HG03457 (cell line): ENCODE data around the gene PI16.
"Not testable (repeated sequence)": the region's sequence is repeated elsewhere in the genome, so short reads cannot be mapped to it uniquely, and the experiment has no call there.

Experiments
- ATAC-seq: cut with Tn5 transposase; IDR thresholded peaks from one replicate; pipeline ENCODE4 v1.9.1; 2021; ENCODE audit warnings: moderate number of reproducible peaks; ENCODE audit not compliant: unreplicated experiment

The PI16 gene

DNA sequence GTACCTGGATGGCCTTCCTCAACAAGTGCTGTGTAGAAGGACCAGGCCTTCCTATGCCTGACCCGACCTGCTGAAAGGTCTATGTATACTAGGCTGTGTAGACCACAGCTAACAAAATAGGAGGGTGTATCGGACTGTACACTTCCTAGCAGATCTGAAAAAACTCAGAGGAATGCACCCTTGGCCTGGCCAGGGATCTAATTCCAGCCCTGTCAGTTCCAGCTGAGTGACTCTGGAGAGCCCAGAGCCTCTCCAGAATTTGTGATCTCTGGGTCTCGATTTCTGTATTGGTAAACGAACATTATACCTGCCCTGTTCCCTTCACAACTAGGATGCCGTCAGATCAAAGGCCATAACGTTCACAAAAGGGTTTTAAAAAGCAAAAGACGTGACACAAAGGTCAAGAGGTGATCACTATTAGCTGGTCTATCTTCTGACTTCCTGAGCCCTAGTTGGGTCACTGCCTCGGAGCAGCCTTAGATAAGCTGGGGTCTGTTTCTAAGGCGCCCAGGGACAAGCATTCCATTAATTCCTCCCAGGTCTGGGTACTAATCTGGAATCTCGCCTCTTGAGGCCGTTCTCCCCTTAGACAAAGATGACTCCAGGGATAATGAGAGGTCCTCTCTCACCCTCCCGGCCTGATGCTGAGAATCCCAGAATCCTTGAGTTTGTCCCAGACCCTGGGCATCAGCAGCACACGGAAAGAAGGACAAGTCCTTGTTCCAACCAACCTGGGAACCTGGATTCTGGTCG lies 17.6 kb downstream of the PI16 start:
- ATAC-seq = no peak

DNA sequence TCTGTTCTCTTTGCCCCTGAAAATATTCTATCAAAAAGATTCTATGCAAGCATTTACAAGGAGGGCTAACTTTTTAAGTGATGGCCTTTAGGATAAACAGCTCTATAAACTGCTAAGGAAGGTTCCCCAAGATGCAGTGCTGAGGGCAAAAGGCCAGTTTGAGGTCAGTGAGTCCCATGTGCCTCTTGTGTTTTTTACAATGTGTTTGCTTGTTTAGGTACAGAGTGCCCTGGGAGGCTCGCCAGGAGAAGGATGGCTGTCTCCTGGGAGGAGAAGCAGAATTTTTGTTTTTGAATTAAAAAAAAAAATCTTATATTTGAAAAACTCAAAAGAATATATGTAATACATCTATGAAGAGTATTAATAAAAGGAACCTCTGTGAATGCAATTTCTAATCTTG lies 18.7 kb downstream of the PI16 start:
- no peak for ATAC-seq

DNA sequence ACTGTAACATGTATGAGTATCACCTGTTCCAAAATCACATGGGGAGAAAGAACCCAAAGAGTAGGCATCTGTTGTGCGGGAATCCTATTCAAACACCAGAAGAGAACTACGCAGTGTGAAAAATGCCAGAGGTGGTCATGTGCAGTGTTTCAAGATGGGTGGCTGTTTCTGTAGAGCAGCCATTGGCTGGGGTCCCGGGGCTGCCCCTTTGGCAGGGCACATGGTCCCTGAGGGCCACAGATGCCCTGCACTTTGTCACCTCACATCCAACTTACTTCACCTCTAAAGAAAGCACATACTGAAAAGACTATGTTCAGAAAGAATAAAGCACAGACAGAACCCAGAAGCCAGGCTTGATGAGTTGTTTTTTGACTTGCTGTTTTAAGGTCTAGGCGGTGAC lies 19.1 kb downstream of the PI16 start:
- ATAC-seq = no peak

DNA sequence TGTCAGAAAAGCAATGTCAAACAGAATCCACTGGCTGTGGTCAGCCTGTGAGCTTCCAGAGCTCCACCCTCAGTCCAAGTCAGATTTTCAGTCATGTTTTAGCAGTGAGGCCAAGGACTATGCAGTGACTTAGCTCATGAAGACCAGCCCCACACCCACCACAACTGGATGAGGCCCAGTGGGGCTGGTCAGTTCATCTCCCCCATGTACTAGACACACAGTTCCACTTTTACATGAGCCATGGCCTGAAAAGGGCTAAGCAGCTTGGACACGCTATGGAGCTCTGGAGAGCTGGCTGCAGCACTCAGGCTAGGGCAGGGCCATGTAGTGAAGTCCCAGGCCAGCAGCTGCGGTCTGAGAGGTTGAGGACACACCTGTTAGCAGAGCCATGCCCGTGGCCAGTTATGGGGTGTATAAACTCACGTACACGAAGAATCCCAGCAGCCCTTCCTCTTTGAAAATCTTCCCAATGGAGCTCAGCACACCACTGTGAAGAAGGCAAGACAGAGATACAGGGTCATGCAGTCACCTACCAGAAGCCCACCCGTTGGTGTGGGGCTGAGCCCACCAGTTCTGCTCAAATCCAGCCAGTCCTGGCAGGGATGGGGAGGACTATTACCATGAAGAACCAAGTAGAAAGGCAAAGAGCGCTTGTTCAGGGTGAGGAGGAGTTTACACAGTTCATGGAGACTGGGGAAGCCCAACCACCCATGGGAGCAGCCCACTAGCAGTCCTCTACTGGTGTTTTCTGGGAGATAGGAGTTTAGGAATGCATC lies 20.9 kb downstream of the PI16 start:
- no peak for ATAC-seq

DNA sequence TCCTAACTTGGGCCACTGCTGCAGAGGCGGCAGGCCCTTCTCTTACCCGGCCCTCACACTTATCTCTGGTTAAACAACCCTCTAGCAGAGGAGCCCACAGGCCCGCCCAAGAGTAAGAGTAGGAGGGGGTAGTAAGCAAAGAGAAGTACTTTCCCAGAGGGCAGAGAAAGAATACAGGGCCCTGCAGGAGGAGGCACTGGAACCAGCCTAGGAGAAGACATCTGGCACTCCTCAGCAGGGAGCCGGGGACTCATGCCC lies 21.4 kb downstream of the PI16 start:
- no peak for ATAC-seq

DNA sequence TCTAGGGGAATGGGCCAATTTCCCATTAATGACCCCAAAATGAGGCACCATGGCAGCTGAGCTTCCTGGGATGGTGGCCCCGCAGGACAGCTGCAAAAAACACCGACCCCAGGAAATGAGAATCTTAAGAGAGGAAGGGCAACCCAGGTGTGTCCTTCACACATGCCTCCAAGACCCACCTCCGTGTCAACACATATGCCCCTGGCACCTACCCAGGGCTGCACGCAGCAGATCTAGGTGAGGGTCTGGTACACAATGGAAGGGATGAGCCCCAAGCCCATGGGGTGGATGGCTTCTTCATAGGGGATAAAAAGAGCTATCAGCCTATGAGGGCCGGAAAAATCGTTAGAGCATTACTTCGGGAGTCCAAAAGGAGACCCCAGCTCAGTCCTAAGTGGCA lies 22.0 kb downstream of the PI16 start:
- ATAC-seq = no peak

DNA sequence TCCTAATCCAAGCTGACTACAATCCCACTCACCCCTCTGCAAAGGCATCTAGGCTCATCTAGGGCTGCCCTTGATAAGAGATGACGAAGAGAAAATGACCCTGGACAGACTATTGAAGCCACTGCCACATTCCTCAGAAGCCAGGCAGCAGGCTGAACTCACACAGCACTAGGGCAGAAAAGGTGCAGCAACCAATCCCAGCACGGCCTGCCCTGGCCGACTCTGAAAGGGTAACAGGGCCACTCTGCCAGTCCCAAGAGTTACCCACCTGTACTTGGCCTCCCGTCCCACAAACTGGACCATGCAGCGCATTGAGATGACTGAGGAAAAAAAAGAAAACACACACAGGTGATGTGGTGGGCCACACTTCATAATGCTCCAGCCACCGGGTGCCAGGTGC lies 22.4 kb downstream of the PI16 start:
- no peak for ATAC-seq

DNA sequence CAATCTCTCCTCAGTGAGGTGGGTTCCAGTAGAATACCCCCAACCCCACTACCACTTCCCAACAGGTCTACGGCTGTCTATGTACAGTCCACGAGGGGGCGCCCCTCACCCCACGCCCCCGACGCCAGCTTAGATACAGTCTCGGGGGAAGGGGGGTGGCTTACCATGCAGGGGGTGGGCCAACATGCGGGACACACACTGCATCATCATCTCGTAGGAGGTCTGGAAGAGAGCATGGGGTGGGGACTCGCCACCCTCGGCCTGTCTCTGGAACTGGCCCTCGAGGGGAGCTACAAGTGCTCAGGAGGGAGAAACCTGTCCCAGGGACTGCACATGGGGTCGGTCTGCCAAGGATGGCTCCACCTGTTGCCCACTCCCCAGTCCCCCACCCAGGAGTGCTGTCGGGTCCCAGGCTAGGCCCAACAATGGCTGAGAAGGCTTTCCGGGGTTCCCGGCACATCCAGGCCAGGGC lies 23.0 kb downstream of the PI16 start:
- no peak for ATAC-seq

DNA sequence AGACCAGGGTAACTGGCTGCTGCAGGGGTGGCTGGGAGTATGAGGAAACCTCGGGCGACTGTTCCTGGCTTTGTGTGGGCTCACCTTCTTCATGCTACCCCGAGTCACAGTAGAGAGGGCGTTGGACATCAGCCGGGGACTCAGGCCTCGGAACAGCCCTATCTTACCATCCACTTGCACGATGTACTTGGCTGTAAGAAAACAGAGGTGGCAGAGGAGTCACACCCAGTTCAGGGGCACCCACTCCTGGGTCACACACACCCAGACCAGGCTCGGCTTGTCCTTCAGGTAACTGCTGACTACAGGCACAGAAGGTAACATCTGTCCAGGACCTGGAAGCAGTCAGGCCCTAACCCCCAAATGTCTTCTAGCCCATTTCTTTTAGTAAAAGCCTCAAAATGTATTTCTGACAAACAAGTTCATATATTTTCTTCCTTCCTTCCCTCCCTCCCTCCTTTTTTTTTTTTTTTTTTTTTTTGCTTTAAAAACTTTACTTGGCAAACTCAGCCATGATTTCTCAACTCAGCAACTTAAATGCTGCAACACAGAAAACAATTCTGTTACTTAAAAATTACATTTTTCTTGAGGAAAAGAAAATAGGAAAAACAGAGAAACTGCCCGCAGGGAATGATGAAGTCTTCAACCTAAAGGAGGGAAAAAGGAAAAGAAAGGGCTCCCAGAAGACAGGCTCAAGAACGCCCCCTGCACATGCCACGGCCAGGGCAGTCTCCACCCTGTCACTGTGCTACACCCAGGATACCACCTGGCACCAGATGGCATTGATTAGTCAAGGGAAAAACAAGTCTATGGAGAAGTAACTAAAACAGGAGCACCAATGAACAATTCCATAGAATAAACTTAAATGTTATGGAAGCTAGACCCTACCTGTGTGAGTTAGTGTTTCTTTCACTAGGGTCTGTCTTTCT lies 24.1 kb downstream of the PI16 start:
- no peak for ATAC-seq

DNA sequence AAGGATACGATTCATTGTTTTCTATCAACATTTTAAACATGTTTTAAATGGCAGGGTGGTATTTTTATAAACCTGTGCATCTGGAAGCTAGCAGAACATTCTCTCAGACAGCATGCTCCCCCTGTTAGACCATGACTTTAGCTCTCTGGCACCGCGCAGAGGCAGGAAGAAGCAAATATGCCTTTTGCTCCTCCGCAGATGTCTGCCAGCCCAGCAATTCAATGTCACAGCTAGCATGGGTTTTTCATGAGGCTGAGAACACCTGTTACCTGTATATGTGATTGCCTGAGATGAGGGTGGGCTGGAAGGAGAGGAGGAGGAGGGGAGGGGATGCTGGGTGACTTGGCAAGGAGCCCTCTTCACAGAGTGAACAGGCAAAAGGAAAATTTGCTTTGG lies 24.8 kb downstream of the PI16 start:
- ATAC-seq = no peak

DNA sequence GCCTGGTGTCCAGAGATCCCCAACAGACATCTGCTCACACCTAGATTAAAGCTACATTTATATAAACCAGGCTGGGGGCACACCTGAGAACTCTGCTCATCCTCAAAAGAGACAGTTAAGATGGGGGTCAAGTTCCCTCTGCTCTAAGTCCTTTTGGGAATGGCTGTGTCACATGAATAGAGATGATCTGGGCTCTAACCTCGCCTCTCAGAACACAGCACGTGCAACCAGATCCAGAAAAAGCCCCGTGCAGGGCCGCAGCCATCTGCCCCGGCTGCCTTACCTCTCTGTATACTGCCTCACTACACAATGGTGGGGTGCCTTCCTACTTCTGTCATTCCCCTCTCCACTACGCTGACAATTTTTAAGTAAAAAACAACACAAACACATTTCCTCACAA lies 25.6 kb downstream of the PI16 start:
- ATAC-seq = no peak

DNA sequence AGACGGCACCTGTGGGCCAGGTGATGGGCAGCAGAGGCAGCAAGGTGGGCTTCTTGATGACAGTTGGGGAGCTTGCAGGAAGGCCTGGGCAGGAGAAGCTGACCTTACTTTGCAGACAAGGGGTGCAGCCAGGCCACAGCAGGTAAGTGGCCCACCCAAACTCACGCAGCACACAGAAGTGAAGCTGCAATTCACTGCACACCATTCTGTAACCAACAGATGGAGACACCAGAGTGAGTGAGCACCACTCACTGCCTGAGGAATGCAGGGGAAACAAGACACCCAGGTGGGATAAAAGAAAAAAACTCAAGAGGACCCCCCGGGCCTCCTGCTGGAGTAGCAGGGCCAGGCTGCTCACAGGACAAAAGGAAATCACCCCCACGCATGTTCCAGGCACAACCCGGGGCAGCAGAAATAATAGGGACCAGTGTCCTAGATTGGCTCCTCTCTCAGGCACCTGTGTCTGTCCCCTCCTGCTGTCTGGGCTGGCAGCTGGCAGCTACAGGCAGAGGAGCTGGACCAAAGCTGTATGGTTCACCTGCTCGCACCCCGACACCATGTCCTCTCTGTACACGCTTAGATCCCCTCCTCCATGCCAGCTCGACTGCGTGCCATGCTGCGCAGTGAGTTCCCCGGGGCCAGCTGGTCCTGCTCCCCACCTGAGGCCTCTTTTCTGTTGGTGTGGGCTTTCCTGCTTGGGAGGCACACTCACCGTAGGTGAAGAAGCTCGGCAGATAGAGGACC lies 26.5 kb downstream of the PI16 start:
- no peak for ATAC-seq

DNA sequence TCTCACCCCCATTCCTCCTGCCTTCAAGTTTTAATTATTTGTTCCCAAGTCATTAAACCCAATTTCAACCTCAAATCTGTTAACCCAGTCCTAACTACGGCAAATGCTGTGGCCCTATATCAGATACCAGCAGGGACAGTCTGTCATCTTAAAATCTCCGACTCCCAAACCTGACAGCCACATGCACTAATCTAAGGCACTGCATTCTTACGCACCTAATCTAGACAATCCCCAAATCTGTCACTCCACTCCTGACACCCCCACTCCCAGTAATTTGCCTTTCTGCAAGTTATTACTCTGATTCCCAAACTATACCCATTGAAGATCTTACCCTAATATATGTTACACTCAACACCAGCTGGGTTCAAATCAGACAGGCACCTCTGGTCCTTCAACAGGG lies 29.0 kb downstream of the PI16 start:
- no peak for ATAC-seq

DNA sequence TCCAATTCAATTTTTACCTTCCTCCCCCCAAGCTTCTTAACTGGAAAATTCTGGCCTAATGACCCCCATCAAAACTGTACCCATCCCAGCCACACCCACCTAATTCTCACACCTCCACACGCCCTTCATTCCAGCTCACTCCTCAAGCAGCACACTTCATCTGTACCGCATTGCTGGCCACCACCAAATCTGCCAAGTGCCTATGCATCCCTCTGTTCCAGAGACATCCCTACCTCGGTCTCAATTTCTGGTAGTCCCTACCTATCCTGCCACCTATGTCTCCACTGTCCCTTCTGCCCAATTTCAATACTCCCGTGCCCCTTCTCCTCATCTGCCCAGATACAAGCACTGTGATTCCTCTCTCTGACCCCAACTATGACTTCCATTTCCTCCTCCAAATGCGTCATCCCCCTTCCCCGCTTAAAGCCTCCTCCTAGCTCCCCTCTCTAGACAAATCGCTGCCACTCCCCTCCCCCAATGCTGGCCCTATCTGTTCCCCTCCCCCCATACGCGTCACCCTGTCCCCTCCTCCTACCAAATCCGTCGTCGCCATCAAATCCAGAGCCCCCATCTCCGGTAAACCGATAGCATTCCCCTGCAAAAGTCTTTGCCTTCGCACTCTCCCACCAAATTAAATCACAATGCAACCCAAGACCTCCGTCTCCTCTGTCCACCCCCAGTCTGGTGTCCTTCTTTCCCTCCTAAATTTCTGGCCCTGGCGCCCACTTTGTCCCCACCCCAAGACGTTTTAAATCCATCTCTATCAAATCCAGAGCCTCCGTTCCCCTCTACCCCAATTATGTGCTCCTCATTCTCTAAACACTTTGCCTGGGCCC lies 30.3 kb downstream of the PI16 start:
- ATAC-seq = no peak

DNA sequence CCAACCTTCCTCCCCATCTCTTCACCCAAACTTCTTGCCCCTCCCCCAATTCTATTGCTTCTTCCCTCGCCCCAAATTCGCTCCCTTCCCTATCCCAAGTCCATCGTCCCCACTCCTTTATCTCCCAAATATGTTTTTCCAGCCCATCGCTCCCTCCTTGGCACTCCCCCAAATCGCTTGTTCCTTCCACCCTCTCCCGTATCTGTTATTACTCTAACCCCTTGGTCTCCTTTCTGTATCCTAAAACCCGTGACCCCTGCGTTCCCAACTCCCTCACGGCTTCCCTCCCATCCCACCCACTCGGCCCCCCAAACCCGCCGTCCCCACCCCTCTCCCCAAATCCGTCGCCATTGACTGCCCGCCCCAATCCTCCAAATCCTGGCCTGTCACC lies 30.9 kb downstream of the PI16 start:
- no peak for ATAC-seq

DNA sequence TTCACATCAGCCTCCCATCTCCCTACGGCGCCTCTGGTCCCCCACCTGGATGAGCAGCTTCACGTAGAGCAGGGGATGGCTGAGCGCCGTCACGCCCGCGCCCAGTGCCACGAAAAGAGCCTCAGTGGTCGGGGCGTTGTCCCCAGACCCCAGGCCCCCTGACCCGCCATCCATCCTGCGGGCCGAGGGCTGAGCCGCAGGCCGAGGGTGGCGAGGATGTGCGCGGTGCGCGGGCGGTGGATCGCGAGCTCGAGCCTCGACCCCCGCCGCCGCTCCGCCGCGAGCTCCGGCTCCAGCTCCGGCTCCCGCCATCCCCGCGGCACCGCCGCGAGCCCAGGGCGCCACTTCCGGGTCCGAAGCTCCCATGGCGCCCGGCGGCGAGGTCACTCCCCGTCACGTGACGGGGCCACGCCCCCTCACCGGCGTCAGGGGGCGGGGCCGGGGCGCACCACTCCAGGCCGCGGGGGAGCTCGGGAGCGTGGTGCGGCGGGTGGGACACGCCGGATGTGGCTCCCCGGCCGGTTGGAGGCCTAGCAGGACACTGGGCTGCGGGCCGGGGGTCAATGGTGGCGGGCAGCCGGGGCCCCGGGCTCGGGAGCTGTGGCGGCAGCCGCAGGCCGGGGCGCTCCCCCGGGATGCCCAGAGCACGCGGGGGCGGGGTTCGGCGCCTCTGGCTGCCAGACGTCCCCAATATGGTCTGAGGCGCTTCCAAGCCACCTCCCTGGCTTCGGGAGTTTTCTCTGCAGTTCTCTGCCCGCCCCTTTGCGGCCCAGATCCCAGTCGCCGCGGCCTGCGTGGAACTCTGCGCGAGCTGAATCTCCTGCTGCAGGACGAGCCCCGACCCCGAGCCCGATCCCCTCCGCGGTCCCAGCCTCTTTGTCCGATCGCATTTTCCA lies 31.5 kb downstream of the PI16 start, which contains the start of gene MTCH1:
TSS of gene MTCH1 (minus strand) at position 389 of the 896 bp plus-strand sequence. CDS start at position 366, 23 bp downstream.
- ATAC-seq = peak; percentile 60

DNA sequence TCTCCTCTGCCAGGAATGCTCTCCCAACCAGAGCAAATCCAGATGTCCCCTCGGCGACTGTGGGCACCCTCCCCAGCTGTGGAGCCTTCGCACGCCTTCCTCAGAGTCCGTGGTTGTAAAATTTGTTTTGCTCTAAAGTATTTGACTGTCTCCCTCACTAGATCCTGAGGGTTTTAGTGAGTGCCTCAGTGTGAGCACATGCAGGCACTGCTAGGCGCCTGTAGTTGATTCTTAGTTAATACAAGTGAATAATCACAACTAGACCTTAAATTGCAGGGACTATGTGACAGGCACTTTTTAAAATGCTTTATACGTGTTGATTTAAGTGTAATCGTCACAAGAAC lies 32.1 kb downstream of the PI16 start:
- ATAC-seq = no peak

DNA sequence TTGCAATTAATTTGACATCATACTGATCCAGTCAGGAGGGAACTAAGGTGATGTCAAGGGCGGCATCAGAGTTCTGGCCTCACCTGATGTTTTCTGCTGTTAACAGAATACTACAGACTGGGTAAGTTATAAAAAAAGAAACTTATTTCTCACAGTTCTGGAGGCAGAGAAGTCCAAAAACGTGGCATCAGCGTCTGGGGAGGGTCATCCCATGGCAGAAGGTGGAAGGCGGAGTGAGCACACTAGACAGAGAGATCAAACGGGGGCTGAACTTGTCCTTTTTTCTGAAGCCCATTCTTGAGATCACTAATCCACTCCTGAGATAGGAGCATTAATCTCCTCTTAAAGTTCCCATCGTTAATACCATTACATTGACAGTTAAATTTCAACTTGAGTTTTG lies 34.7 kb downstream of the PI16 start:
- ATAC-seq = no peak

DNA sequence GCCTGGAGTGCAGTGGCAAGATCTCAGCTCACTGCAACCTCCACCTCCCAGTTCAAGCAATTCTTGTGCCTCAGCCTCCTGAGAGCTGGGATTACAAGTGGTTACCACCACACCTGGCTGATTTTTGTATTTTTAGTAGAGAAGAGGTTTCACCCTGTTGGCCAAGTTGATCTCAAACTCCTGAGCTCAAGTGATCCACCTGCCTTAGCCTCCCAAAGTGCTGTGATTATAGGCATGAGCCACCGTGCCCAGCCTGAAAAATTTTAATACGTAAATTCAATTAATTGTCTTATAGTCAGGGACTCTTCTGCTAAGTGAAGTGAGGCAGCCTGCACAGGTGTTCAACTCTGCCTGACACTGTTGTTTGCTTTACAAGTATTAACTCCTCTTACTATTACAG lies 35.9 kb downstream of the PI16 start:
- not testable (repeated sequence) for ATAC-seq
